Stimulated activated CD4-positive, alpha-beta T cell treated with anti-CD3 and anti-CD28 coated beads, Interleukin-15, amount 100 ng/mL, for 24 hours (primary cell): ENCODE results near the gene GBA3.

Experiments
- DNase-seq: peaks from one replicate; pipeline ENCODE4 v3.0.0-alpha.2; 2020

The GBA3 gene

GRCh38 chr4:22695917-22696316 is 3.2 kb downstream of the GBA3 start:
- no peak for DNase-seq

DNA sequence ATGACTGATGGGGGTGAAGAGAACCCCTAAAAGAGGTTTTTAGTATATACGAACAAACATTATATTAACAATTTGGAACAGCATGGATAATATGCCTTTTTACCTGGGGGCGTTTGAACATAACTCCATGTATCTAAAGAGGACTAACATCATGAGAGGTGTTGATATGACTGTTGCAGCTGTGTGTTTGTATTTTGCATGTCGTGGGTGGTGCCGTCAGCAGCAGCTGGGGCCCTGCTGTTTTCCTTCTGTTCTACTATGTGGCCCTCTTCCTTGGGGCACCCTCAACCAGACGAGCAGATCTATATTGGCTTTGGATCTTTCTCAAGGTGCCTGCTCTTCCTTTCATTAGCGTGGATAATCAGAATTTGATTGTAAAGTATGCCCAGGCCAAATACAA is 11.2 kb downstream of the GBA3 start:
- DNase-seq: no peak

GRCh38 chr4:22707390-22707789 is 14.7 kb downstream of the GBA3 start:
- no peak for DNase-seq

DNA sequence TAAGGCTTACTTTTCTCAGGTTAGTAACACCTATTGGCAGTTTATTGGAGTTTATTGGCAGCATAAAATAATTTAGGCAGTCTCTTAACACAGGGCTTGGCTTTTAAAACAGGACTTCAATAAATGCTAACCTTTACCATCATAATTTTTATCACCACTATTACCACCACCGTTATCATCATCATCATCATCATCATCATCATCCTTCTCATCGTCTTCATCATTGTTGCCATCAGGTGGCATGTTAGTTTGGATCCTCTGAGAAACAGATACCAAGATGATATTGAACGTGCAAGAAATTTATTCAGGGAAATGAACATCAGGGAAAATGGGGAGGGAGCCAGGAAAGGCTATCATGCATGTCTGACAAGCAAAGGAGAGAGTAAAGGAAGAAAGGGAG is 16.2 kb downstream of the GBA3 start:
- no peak for DNase-seq

DNA sequence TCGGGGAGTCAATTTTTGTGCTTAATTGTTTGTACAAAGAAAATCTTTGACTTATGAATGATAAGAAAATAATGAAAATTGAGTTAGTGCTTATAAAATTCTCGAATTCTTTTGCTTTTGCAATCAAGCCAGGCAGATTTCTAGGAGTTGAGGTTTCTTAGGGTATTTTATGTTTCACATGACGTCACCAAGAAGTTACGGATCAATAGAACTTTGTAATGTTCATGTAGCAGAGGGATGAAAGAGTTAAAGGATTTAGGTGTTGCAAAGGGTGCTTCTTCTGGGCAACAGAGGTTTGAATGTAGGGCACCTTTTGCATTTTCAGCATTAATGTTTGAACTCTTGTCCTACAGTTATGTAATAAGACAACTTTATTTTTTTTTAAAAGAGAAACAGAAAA is 19.4 kb downstream of the GBA3 start:
- DNase-seq: no peak

GRCh38 chr4:22712529-22712928 is 19.8 kb downstream of the GBA3 start:
- DNase-seq: no peak

DNA sequence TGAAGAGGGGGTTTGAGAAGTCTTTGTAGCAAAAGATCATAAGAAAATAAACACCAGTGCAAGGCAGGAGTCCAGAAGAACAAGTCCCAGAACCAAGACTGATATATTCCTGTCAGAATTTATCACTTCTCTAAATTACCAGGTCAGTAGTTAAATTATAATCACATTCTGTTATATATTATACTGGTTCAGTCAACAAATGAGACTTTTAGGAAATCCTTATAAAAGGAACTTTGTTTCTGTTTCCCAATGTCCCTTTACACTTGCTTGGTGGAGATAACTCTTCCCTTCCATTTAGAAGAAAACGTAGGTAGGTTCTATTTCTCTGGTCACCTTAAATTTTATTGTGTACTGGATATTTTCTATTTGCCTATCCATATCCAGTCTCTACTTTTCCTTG is 21.1 kb downstream of the GBA3 start:
- no peak for DNase-seq

DNA sequence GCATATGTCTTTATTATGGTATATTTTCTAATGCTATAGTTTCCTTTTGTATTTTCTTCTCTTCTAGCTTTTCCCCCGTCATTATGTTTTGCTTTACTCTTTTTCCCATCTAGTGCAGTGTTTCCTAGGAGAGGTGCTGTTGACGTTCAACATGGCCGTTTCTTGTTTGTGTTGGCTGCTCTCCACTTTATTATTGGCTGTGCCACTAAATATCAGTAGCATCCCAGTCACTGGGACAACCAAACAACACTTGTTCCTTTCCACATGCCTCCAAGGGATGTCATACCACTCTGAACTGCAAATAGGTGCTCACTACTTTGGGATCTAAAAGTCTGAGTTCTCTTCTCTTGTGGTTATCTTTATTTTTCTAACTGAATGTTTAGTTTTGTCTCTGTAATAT is 26.5 kb downstream of the GBA3 start:
- DNase-seq: no peak

GRCh38 chr4:22720091-22720490 is 27.4 kb downstream of the GBA3 start:
- no peak for DNase-seq

DNA sequence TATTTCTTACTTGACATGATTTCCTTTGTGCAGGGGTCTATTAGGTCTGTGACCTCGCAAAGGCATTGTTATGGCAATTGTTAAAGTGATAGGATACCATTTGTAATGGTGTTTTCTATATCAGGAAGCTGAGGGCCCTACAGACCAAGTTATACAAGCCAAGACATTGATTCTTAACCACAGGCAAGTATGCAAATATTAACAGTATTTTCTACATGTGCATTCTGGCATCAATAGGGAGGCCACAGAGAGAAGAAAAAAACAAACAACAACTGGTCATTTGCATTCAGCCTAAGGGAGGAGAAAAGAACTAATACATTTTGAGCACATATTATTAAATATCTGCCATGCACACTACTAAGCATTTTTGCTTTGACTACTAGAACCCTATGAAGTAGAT is 28.5 kb downstream of the GBA3 start:
- no peak for DNase-seq

- DNase-seq: no peak
Observed at GRCh38 chr4:22730021-22730420, 37.3 kb downstream of the GBA3 start.

- DNase-seq: no peak
Observed at GRCh38 chr4:22733816-22734215, 41.1 kb downstream of the GBA3 start.

DNA sequence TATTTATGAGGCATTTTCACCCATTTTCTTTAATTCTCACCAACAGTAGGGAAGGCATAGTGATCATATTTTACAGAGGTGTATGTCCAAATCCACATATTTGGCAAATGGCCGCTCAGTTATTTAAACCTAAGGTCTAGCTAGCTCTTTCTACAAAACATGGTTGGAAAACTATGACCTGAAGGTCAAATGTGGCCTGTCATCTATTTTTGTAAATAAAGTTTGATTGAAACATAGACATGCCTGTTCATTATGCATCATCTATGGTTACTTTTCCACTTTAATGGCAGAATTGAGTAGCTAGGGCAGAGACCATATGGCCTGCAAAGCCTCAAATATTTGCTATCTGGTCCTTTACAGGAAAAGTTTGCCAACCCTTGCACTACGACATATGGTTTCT is 44.2 kb downstream of the GBA3 start:
- DNase-seq: no peak

- no peak for DNase-seq
Observed at GRCh38 chr4:22739968-22740367, 47.2 kb downstream of the GBA3 start.

DNA sequence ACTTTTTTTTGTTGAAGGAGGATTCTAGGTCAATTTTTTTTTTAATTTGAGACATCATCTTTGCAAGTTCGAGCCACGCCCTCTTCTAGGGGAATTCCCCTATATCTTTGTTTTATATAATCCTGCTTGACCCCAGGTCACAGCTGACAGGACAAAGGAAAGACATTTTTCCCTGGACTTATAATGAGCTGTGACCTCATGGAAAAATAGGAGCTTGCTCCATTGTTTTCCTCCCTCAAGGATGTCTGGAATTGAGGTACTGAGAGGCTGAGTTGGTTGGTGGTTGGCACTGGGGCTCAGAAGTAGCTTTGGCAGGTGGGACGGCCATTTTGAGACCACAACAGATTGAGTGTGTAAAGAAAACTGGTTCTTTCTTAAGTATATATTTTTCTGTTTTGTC is 49.0 kb downstream of the GBA3 start:
- no peak for DNase-seq

- no peak for DNase-seq
Observed at GRCh38 chr4:22743290-22743689, 50.6 kb downstream of the GBA3 start.

- no peak for DNase-seq
Observed at GRCh38 chr4:22744478-22745062, 51.8 kb downstream of the GBA3 start.

DNA sequence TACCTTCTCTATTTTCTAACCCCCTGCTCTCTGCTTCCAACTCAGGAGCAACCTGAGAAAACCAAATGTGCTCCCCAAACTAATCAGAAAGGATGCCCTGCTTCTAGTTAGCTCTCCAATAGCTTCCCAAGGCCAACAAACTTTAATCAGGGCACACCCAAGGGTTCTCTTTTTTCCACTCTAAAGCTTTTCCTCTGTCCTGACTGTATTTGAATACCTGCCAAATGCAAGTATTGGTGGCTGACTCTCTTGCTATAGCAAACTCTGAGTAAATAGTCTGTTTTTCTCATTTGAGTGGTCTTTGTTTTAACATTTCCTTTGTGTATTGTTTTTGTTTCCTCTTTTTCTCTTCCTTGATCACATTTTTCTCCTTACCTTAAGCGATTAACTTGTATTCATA is 52.5 kb downstream of the GBA3 start:
- DNase-seq: no peak

DNA sequence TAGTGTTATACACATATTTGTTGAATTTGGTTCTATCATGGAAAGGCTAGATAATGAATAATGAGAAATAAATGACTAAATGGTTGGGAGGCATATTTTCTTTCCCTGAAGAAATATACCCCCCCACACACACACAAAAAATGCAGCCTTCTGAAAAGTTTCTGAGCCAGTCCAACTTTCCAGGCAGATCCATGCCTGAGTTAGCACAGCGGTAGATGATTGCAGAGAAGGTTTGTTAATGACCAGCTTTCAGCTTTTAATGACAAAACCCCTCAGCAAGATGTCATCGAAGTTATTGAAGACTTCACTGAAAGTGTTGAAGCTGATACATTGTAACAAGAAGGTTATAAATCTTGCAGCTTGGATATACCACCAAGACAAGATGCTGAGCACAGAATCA is 61.4 kb downstream of the GBA3 start:
- DNase-seq: no peak

DNA sequence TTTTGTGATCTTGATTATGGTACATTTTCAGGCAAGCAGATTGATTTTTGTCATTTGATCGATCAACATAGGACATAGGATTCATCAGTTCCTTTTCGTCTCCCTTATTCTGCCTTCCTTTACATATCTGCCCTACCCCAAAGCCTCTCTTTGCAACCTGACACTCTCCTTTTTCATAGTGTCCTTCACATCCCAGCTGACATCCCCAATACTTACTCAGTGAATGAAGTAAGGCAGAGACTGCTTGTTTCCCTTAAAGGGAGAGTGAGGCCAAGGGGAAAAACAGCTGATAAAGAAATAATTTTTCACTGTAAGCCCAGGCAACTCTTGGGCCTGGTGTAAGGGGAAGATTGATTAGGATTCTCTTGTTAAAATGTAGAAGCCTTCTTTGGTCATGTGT is 69.8 kb downstream of the GBA3 start:
- DNase-seq: no peak

- DNase-seq: no peak
Observed at GRCh38 chr4:22764183-22764582, 71.4 kb downstream of the GBA3 start.

GRCh38 chr4:22766068-22766467 is 73.3 kb downstream of the GBA3 start:
- no peak for DNase-seq

GRCh38 chr4:22778547-22779163 is 85.9 kb downstream of the GBA3 start:
- DNase-seq: no peak

DNA sequence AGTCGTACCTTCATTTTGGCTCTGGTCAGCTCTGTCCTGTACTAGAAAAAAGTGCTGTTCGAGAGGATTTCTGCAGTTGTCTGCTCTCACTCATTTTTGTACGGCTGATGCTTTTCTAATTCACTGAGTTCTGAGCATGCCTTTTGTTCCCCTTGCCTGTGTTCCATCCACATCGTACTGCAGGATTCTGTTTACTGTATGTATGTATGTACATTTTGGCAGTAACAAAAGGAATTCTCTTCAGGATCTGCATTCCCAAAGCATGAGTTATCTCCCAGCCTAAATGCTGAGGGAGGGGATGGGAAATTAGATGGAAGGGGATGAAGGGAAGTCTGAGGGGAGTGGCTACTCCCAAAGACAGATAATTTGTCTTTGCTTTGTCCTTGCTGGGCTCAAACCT is 87.6 kb downstream of the GBA3 start:
- DNase-seq: no peak

DNA sequence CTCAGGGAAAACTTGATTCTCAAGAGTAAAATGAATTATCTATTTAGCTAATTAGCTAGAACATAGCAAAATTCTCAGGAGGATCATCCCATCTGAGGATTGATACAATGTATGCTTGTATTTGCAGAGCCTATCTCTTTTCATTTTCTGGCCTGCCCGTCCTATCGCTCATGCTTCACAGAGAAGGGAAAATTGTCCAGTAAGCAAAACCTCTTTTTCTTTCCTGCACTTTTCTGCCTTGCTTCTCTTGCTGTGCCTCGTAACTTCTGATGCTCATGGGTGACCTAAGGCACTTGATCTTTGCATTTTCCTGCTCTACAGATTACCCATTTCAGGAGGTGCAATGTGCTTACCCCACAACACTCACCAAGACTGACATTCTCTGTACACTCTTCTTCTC is 88.1 kb downstream of the GBA3 start:
- DNase-seq: no peak
